IMR-90 (cell line): ENCODE data around the gene ALOX15. TPM values are rescaled to one million over a fixed set of nuclear protein-coding genes. Genes with fewer than 3 reads are reported as not detected.

Experiments used
- ATAC-seq: fragments of 200-7000 bp; cut with Tn5 transposase; 2 replicates; pipeline ENCODE4 v1.9.1; 2020; ENCODE audit warnings: low read depth, mild to moderate bottlenecking, moderate library complexity
- BruUV-seq: library from RNA; stranded (reverse); fragments of 400-500 nt; replicated peaks from 2 replicates; lab custom pipeline; 2021; lab: Mats Ljungman, UMichigan
- CTCF ChIA-PET: fragments of 300-600 bp; formaldehyde crosslinking; extraction: SDS; loops from one replicate; lab custom pipeline; 2021; ENCODE audit warnings: antibody characterized with exemption; lab: Yijun Ruan, JAX
- POLR2A ChIA-PET: fragments of 300-600 bp; sonication (Branson Sonifier 250); formaldehyde crosslinking; loops from one replicate; lab custom pipeline; 2022; ENCODE audit warnings: antibody characterized with exemption; ENCODE audit not compliant: unreplicated experiment; lab: Charles Lee
- DNase-seq: peaks from one replicate; pipeline ENCODE4 v3.0.0; 2013
- H2AFZ ChIP-seq: replicated peaks from 2 replicates; pipeline ENCODE3; 2013; ENCODE audit warnings: low read length, mild to moderate bottlenecking; ENCODE audit not compliant: poor library complexity
- H2AK5ac ChIP-seq: 2 replicates; pipeline ENCODE4 v1.6.1; 2013; ENCODE audit warnings: low read depth, low read length, inconsistent platforms
- H2AK9ac ChIP-seq: replicated peaks from 2 replicates; pipeline ENCODE3; 2013; ENCODE audit warnings: mild to moderate bottlenecking, low read depth, low read length, moderate library complexity; ENCODE audit not compliant: poor library complexity
- H2BK120ac ChIP-seq: 2 replicates; pipeline ENCODE4 v1.6.1; 2013; ENCODE audit warnings: low read depth, low read length, inconsistent platforms
- H2BK15ac ChIP-seq: 3 replicates; pipeline ENCODE4 v1.6.1; 2013; ENCODE audit warnings: low read depth, low read length, inconsistent platforms
- H2BK20ac ChIP-seq: 2 replicates; pipeline ENCODE4 v1.6.1; 2013; ENCODE audit warnings: low read depth, mild to moderate bottlenecking, inconsistent platforms, low read length, moderate library complexity
- H2BK5ac ChIP-seq: 2 replicates; pipeline ENCODE4 v1.6.1; 2013; ENCODE audit warnings: mild to moderate bottlenecking, low read depth, low read length, inconsistent platforms; ENCODE audit not compliant: poor library complexity, severe bottlenecking
- H3K14ac ChIP-seq: replicated peaks from 2 replicates; pipeline ENCODE4 v1.6.1; 2013; ENCODE audit warnings: low read depth, low read length, inconsistent platforms
- H3K18ac ChIP-seq: 2 replicates; pipeline ENCODE4 v1.6.1; 2013; ENCODE audit warnings: low read depth, low read length, control low read depth
- H3K23ac ChIP-seq: 2 replicates; pipeline ENCODE4 v1.6.1; 2013; ENCODE audit warnings: low read depth, low read length, inconsistent platforms
- H3K27ac ChIP-seq: 2 replicates; pipeline ENCODE4 v1.5.1; 2013; ENCODE audit warnings: mild to moderate bottlenecking, control low read depth, low read length; ENCODE audit not compliant: insufficient read depth
- H3K27me3 ChIP-seq: 2 replicates; pipeline ENCODE4 v1.6.1; 2013; ENCODE audit warnings: low read length; ENCODE audit not compliant: control insufficient read depth, insufficient read depth
- H3K36me3 ChIP-seq: 2 replicates; pipeline ENCODE4 v1.6.1; 2013; ENCODE audit warnings: low read length, mixed read lengths; ENCODE audit not compliant: control insufficient read depth, insufficient read depth
- H3K4ac ChIP-seq: 2 replicates; pipeline ENCODE4 v1.6.1; 2013; ENCODE audit warnings: low read depth, low read length, inconsistent platforms
- H3K4me1 ChIP-seq: 2 replicates; pipeline ENCODE4 v1.6.1; 2013; ENCODE audit warnings: low read length, mixed read lengths; ENCODE audit not compliant: control insufficient read depth, insufficient read depth
- H3K4me2 ChIP-seq: 2 replicates; pipeline ENCODE4 v1.6.1; 2013; ENCODE audit warnings: low read depth, mild to moderate bottlenecking, control low read depth, low read length, moderate library complexity
- H3K4me3 ChIP-seq: 2 replicates; pipeline ENCODE4 v1.5.1; 2013; ENCODE audit warnings: low read depth, mild to moderate bottlenecking, control low read depth, low read length, moderate library complexity; ENCODE audit not compliant: insufficient read depth
- H3K56ac ChIP-seq: 2 replicates; pipeline ENCODE4 v1.6.1; 2013; ENCODE audit warnings: low read length, inconsistent platforms; ENCODE audit not compliant: insufficient read depth; ENCODE audit errors: extremely low read depth
- H3K79me1 ChIP-seq, 2 experiments: 2 replicates each; pipeline ENCODE4 v1.6.1; 2013; ENCODE audit warnings: low read length in 2 of 2, inconsistent platforms in 1 of 2, low read depth in 1 of 2
- H3K9ac ChIP-seq: 2 replicates; pipeline ENCODE4 v1.6.1; 2013; ENCODE audit warnings: low read depth, low read length, control low read depth
- H3K9me1 ChIP-seq: 2 replicates; pipeline ENCODE4 v1.6.1; 2013; ENCODE audit warnings: low read length, inconsistent platforms; ENCODE audit not compliant: insufficient read depth
- H3K9me3 ChIP-seq: 2 replicates; pipeline ENCODE4 v1.6.1; 2013; ENCODE audit warnings: low read length; ENCODE audit not compliant: control insufficient read depth, insufficient read depth
- H4K20me1 ChIP-seq: 2 replicates; pipeline ENCODE4 v1.6.1; 2013; ENCODE audit warnings: low read length, inconsistent platforms; ENCODE audit not compliant: insufficient read depth
- H4K5ac ChIP-seq: 2 replicates; pipeline ENCODE4 v1.6.1; 2013; ENCODE audit warnings: mild to moderate bottlenecking, low read depth, low read length, control low read depth
- H4K8ac ChIP-seq, 2 experiments: 2 replicates each; pipeline ENCODE4 v1.6.1; 2013; ENCODE audit warnings: low read depth in 2 of 2, low read length in 2 of 2, control low read depth in 1 of 2, inconsistent platforms in 1 of 2
- H4K91ac ChIP-seq: 2 replicates; pipeline ENCODE4 v1.6.1; 2013; ENCODE audit warnings: low read depth, low read length, inconsistent platforms; ENCODE audit not compliant: insufficient read depth
- FOS ChIP-seq: fragments of 150-350 bp; IDR thresholded peaks from 2 replicates; pipeline ENCODE4 v1.6.1; 2016; ENCODE audit warnings: low read depth, low read length
- POLR2A ChIP-seq: IDR thresholded peaks from 2 replicates; pipeline ENCODE4 v1.6.1; 2012; ENCODE audit warnings: mild to moderate bottlenecking, low read depth, low read length
- RCOR1 ChIP-seq: IDR thresholded peaks from 2 replicates; pipeline ENCODE4 v1.6.1; 2012; ENCODE audit warnings: mild to moderate bottlenecking, low read length, improper control_type of control experiment; ENCODE audit not compliant: insufficient replicate concordance
- SMC3 ChIP-seq: fragments of 150-350 bp; IDR thresholded peaks from 2 replicates; pipeline ENCODE4 v1.6.1; 2016; ENCODE audit warnings: low read depth, mild to moderate bottlenecking, antibody characterized with exemption, low read length, moderate library complexity
- USF2 ChIP-seq: fragments of 150-350 bp; IDR thresholded peaks from 2 replicates; pipeline ENCODE4 v1.6.1; 2017; ENCODE audit warnings: mild to moderate bottlenecking, antibody characterized with exemption, low read length, low read depth
- WGBS, 2 experiments: methylation state at CpG; one replicate each; pipeline versions ENCODE4 v1.1.5 to v1.1.7; 2013; ENCODE audit warnings: missing lambda C conversion rate in 2 of 2; ENCODE audit not compliant: insufficient read length in 1 of 2; ENCODE audit errors: extremely low coverage in 2 of 2; 5-methylcytosine and 5-hydroxymethylcytosine counted together
- dilution Hi-C: fragments of 300-500 bp; cut with HindIII; formaldehyde crosslinking; loops from one replicate; pipeline ENCODE4 v1.14.3; 2018; ENCODE audit warnings: low sequenced_read_pairs; ENCODE audit not compliant: unreplicated experiment
- in situ Hi-C: fragments of 300-500 bp; cut with MboI; formaldehyde crosslinking; loops from 3 replicates; pipeline ENCODE4 v1.14.3; 2019; ENCODE audit warnings: low sequenced_read_pairs, inconsistent platforms, mixed read lengths
- intact Hi-C: fragments of 100-400 bp; cut with micrococcal nuclease; formaldehyde crosslinking; loops from 2 replicates; pipeline ENCODE4 v1.10.0; 2022
- polyA plus RNA-seq, 3 experiments: library from polyadenylated mRNA; depleted of rRNA; stranded (reverse); fragments of >200 nt; gene quantifications; 2 replicates each; pipeline ENCODE4 v1.2.3, GENCODE V29; 2012; ENCODE audit warnings: low replicate concordance in 1 of 3
- total RNA-seq: library from RNA; depleted of rRNA; stranded (reverse); fragments of >200 nt; gene quantifications from 2 replicates; pipeline ENCODE4 v1.2.3, GENCODE V29; 2012
- TF ChIP-seq, protein P1 (sequence below): fragments of 150-350 bp; IDR thresholded peaks from 2 replicates; pipeline ENCODE4 v1.6.1; 2016; ENCODE audit warnings: low read depth, mild to moderate bottlenecking, low read length, moderate library complexity, borderline replicate concordance

Gene ALOX15
- total and polyA plus RNA-seq, 2 of the 4 experiments (the other 2 are of a cell fraction) = not detected

DNA sequence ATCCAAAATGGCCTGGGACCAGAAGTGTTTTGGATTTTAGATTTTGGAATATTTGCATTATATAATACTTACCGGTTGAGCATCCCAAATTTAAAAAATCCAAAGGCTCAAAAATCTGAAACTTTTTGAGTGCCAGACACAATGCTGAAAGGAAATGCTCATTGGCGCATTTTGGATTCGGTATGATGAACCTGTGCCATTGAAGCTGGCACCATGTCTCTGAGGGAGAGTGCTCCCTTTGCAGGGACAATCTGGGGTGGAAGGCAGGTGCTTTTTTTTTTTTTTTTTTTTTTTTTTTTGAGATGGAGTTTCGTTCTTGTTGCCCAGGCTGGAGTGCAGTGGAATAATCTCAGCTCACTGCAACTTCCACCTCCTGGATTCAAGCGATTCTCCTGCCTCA lies 39.4 kb downstream of the ALOX15 start:
- intact Hi-C loops (no loop called here), in situ Hi-C loops (no loop called here), dilution Hi-C loops (no loop called here)
- TF ChIP-seq, protein P1, sequence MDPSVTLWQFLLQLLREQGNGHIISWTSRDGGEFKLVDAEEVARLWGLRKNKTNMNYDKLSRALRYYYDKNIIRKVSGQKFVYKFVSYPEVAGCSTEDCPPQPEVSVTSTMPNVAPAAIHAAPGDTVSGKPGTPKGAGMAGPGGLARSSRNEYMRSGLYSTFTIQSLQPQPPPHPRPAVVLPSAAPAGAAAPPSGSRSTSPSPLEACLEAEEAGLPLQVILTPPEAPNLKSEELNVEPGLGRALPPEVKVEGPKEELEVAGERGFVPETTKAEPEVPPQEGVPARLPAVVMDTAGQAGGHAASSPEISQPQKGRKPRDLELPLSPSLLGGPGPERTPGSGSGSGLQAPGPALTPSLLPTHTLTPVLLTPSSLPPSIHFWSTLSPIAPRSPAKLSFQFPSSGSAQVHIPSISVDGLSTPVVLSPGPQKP = no peak
- TF ChIP-seq FOS (no peak), RCOR1 (no peak), SMC3 (no peak), USF2 (no peak), POLR2A (no peak)
- H3K27me3 ChIP-seq = peaks cover 13% of the 10 kb centered on the region
- no peak overlapping the region for H3K56ac ChIP-seq
- no peak overlapping the region for H2AFZ ChIP-seq
- H3K9me3 ChIP-seq = no peaks in the 10 kb centered on the region
- H3K9me1 ChIP-seq = peaks cover 3% of the 10 kb centered on the region; the same call in 1 of the 2 replicates
- no peak overlapping the region for H4K91ac ChIP-seq
- no peak overlapping the region for H4K8ac ChIP-seq
- no peak overlapping the region for H3K4me3 ChIP-seq
- H2AK9ac ChIP-seq = no peak overlapping the region
- H3K79me1 ChIP-seq = no peaks in the 10 kb centered on the region
- no peak overlapping the region for H3K23ac ChIP-seq
- no CpG with 5 or more reads among the region's 5 CpGs for WGBS, 2 experiments
- no peak overlapping the region for H2BK120ac ChIP-seq
- no TSS peak for BruUV-seq
- no peak for DNase-seq
- no peak overlapping the region for H3K9ac ChIP-seq
- no peak overlapping the region for H2BK15ac ChIP-seq
- H2BK5ac ChIP-seq = no peak overlapping the region
- H2BK20ac ChIP-seq = no peak overlapping the region
- no peak overlapping the region for H3K4me2 ChIP-seq
- H3K27ac ChIP-seq = no peak overlapping the region
- no peak overlapping the region for H4K5ac ChIP-seq
- H2AK5ac ChIP-seq = no peak overlapping the region
- H3K36me3 ChIP-seq = no peaks in the 10 kb centered on the region
- ChIA-PET POLR2A (no interaction called here), CTCF (no interaction called here)
- no peak overlapping the region for H3K18ac ChIP-seq
- H4K20me1 ChIP-seq = no peaks in the 10 kb centered on the region
- H3K14ac ChIP-seq = no peak overlapping the region
- no peak for ATAC-seq
- H3K4ac ChIP-seq = no peak overlapping the region
- H3K4me1 ChIP-seq = peaks cover 20% of the 10 kb centered on the region; the same call in 1 of the 2 replicates
